ENCODE data around the gene TMEM259.

TMEM259 gene

DNA sequence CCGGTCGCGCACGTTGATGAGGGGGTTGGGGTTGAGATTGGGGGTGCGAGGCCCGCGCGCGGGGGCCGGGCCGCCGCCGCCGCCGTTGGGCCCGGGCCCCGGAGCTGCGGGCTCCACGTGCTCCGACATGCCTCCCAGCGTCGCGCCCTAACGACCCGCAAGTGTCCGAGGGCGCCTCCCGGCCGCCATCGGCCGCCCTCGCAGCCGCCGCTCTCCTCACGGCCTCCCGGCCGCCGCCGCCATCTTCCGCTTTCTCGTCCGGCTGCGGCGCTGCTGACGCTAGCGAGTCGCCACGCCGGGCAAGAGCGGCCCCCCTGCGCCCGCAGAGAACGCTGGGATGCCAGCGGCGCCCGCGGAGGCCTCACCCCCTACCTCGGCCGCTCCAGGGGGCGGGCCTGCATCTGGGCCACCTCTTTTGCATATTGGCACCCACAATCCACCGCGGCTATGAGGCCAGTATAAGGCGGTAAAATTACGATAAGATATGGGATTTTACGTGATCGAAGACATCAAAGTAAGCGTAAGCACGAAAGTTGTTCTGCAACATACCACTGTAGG lies at the start of gene TMEM259:
Gene TMEM259 (minus strand): TSS at position 256 of the 558 bp plus-strand sequence. CDS start 127 bp downstream, at position 129.
- DNase-seq (ENCODE audit: low spot score): peak; percentile 99

DNA sequence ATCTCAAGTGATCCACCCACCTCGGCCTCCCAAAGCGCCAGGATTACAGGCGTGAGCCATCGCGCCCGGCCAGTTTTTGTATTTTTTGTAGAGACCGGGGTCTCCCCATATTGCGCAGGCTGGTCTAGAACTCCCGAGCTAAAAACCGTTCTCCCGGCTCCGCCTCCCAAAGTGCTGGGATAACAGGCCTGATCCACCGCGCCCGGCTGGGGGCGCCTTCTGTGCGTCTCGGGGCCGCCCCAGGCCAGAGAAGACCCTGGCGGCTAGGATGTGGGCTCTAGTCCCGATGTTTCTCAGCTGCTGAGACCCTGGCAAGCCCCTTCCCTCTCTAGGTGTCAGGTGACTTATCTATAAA lies 49.6 kb upstream of the TMEM259 start:
- no peak for DNase-seq (ENCODE audit: low spot score)

DNA sequence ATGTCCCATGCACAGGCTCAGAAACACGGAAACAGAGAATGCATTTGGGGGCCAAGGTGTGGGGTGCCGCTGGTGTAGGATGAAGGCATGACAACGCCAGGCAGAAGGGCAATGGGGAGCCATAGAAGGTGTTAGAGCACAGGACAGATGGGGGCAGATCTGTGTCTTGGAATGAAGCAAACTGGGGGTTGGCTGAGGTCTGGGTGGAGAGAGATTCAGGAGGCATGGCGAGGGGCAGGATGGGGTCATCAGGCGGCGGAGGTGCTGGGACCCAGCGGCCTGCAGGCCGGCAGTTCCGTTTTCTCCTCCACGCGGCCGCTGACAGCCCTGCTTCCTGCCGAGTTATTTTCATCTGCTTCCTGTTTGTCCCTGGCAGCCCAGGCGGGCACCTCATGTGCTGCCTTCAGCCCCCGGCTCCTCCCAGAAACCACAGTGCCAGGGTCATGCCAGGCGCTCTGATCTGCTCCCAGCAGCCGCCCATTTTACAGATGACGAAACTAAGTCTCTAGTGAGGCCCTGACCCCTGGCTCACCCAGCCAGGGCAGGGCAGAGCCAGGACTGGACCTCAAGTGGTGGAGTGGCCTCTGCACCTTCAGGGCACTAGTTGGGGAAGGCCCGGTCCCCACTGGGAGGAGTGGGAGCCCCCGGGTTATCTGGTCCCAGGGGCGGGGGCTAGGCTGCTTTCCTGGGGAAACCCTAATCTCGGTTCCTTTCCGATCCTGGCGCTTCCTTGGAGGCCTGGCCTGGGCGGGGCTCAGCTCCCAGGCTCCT lies 48.3 kb upstream of the TMEM259 start:
- no peak for DNase-seq (ENCODE audit: low spot score)

DNA sequence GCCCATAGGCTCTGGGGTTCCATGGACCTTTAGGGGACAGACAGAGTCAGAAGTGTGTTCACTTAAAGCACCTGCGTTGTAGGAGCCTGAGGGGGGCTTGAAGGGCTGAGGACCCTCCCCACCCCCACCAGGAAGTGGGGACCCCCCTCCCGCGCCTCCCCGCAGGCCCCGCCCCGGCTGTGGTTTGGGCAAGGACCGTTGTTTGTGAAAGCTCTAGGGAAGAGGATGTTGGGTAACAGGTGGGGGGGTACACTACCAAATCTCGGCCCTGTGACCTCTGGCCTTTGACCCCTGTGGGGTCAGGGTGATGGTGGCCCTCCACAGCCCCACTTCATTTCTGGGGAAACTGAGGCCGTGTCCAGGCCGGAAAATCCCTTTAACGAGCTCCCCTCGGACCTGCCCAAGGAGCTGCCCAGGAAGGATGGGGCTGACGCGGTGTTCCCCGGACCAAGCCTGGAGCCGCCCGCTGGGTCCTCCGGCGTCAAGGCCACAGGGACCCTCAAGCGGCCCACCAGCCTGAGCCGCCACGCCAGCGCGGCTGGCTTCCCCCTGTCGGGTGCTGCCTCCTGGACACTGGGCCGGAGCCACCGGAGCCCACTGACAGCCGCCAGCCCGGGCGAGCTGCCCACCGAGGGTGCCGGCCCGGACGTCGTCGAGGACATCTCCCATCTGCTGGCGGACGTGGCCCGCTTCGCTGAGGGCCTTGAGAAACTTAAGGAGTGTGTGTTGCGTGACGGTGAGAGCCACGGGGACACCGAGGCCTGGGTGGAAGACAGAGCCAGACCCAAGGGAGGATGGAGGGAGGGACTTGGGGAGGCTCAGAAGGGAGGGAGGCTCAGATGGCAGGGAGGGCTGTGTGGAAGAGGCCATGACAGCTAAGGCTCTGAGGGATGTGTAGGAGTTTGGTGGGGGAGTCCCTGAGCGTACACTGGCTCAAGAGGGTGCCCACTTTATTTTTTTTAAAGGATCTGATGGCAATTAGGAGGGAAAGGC lies 47.4 kb upstream of the TMEM259 start:
- DNase-seq (ENCODE audit: low spot score): no peak

DNA sequence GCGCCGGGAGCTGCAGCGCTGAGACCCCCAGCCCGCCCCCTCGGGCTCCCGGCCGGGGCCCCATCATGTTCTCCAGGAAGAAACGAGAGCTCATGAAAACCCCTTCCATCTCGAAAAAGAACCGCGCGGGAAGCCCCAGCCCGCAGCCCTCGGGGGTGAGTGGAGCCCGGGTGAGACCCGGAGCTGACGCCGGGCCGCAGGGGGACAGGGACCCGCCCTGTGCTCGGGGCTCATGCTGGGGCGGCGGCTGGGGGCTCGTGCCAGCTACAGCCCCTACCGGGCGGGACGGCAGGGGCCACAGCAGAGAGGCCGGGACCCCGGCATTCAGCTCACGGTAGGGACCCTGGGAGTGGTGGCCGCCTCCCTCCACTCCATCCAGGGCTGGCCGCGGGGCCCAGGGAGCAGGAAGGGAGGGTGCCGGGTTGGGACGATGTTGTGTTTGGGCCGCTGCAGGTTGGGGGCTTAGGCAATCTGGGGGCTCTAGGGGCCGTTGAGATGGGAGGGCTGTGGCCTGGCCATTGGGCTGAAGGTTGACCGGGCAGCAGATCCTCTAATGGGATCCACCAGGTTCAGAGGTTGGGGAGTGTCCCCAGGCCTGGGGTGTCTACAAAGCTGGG lies 46.5 kb upstream of the TMEM259 start:
- peak; percentile 57 for DNase-seq (ENCODE audit: low spot score)

GRCh38 chr19:1066748-1067340 lies 45.9 kb upstream of the TMEM259 start, which contains the start of gene ARHGAP45:
TSS of gene ARHGAP45 (plus strand) at chr19:1067167. CDS start at chr19:1067406, 239 bp downstream.
- peak; percentile 64 for DNase-seq (ENCODE audit: low spot score)

- DNase-seq (ENCODE audit: low spot score): no peak
These were observed 45.4 kb upstream of the TMEM259 start for GRCh38 chr19:1066251-1066747.

GRCh38 chr19:1065606-1066109 lies 44.7 kb upstream of the TMEM259 start:
- DNase-seq (ENCODE audit: low spot score): no peak

DNA sequence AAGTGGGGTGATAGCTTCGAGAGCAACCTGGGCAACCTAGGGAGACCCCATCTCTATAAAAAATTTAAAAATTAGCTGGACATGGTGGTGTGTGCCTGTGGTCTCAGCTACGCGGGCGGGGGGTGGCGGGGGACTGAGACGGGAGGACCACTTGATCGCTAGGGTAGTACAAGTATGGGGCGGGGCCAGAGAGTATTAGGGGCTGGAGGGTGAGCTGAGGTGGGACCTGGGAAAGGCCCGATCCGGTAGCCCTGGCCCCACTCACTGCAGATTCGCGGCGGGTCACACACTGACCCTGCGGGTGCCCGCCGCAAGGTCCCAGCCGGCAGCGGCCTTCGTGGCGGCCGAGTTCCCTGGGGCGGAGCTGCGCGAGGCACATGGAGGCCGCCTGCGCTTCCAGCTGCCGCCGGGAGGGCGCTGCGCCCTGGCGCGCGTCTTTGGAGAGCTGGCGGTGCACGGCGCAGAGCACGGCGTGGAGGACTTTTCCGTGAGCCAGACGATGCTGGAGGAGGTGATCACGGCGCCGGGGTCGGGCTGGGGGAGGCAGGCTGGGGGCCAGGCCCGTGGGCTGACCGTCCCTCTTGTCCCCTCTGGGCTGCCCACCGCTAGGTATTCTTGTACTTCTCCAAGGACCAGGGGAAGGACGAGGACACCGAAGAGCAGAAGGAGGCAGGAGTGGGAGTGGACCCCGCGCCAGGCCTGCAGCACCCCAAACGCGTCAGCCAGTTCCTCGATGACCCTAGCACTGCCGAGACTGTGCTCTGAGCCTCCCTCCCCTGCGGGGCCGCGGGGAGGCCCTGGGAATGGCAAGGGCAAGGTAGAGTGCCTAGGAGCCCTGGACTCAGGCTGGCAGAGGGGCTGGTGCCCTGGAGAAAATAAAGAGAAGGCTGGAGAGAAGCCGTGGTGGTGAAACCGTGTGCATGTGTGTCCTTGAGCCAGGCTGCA lies 44.0 kb upstream of the TMEM259 start:
- DNase-seq (ENCODE audit: low spot score): peak; percentile 90

DNA sequence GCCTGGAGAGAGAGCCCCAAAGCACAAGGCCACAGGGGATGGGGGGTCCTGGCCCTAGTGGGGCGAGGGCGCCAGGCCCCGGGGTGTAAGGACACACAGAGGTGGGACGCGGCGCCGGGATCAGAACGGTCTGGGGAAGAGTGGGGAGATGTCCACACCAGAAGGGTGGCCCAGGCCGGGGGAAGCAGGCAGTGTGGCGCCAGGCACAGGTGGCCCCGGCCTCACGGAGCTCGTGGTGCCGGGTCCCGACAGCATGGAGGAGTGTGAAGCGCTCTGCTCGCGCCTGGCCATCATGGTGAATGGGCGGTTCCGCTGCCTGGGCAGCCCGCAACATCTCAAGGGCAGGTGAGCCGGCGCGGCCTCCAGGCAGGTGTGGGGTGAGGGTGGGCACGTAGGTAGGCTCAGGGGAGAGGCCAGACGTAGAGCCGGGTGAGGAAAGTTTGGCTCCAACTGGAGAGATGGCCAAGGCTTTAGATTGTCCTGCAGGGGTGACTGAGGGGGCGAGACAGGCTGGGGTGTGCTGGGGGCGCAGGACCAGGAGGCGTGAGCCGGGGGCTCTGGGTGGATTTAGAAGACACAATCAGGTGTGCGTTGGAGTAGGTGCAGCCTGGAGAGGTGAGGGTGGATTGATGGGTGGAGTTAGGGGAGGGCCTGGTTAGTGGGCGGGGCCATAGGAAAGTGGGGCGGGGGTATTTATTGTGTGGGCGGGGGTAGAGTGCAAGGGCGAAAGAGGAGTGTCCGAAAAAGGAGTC lies 43.2 kb upstream of the TMEM259 start:
- DNase-seq (ENCODE audit: low spot score): no peak

DNA sequence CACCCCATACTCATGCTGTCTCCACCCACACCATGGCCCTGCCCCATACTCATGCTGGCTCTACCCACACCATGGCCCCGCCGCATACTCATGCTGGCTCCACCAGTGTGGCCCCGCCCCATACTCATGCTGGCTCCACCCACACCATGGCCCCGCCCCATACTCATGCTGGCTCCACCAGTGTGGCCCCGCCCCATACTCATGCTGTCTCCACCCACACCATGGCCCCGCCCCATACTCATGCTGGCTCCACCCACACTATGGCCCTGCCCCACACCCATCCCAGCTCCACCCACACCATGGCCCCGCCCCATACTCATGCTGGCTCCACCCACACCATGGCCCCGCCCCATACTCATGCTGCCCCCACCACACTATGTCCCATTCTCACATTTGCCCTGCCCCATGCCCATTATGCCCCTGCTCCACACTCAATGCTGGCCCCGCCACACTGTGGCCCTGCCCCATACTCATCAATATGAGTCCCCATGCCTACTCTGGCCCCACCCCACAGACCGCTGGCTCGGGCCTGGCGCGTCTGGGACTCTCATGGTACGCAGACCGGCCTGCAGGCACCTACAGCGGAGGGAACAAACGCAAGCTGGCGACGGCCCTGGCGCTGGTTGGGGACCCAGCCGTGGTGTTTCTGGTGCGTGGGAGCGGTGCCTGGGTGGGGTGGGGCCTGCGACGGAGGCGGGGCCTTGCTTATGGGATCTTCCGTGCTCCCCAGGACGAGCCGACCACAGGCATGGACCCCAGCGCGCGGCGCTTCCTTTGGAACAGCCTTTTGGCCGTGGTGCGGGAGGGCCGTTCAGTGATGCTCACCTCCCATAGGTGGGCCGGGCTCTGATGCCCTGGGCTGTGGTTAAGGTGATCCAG lies 42.3 kb upstream of the TMEM259 start:
- no peak for DNase-seq (ENCODE audit: low spot score)

GRCh38 chr19:1062387-1063029 lies 41.6 kb upstream of the TMEM259 start:
- no peak for DNase-seq (ENCODE audit: low spot score)

- no peak for DNase-seq (ENCODE audit: low spot score)
These were observed 41.1 kb upstream of the TMEM259 start for GRCh38 chr19:1061987-1062386.

- no peak for DNase-seq (ENCODE audit: low spot score)
These were observed 39.8 kb upstream of the TMEM259 start for GRCh38 chr19:1060689-1061088.

DNA sequence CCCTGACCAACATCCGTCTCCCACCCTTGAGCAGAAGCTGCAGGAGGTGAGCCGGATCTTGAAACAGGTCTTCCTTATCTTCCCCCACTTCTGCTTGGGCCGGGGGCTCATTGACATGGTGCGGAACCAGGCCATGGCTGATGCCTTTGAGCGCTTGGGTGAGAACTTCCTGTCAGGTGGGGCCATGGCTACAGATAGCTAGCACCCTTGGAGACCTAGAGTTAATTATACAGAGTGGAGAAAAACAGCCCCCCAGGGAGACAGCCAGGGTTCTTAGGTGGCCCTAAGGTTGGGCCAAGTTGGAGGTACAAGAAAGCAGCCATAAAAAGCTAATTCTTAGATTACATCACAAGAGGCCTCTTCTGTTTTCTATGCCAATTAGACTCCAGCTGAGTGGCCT lies 37.2 kb upstream of the TMEM259 start:
- no peak for DNase-seq (ENCODE audit: low spot score)

GRCh38 chr19:1057176-1057855 lies 36.4 kb upstream of the TMEM259 start:
- DNase-seq (ENCODE audit: low spot score): no peak

DNA sequence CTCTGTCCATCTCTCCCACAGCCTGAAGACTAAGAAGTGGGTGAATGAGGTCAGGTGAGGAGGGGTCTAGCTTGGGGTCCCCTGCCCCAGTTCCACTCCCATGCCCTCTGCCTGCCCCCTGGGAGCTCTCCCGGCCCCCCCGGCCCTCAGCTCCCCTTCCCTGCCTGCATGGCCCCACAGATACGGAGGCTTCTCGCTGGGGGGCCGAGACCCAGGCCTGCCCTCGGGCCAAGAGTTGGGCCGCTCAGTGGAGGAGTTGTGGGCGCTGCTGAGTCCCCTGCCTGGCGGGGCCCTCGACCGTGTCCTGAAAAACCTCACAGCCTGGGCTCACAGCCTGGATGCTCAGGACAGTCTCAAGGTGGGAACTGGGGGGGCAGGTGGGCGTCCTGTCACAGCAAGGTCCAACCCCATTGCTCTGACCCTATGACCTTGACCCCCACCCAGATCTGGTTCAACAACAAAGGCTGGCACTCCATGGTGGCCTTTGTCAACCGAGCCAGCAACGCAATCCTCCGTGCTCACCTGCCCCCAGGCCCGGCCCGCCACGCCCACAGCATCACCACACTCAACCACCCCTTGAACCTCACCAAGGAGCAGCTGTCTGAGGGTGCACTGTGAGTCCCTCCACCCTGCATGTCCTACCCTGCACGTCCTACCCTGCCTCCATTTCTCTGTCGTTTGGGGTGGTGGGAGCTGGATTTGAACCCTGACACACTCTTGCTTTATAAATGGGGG lies 35.1 kb upstream of the TMEM259 start:
- no peak for DNase-seq (ENCODE audit: low spot score)
